Mucosa of descending colon (tissue), 3 donors: ENCODE measurements around the gene FARP1. TPM values are rescaled to one million over a fixed set of nuclear protein-coding genes. Genes with fewer than 3 reads are reported as not detected.

Experiments used
- ATAC-seq: fragments of 200-7000 bp; cut with Tn5 transposase; one replicate; pipeline ENCODE4 v1.9.1; 2020; ENCODE audit warnings: mild to moderate bottlenecking, moderate library complexity
- DNase-seq, 3 donors: peaks; one replicate each; pipeline ENCODE4 v3.0.0-alpha.2; 2020
- H3K36me3 ChIP-seq: fragments of 200-600 bp; one replicate; pipeline ENCODE4 v1.8.0; 2021; ENCODE audit warnings: low read depth, mild to moderate bottlenecking
- H3K4me1 ChIP-seq: fragments of 200-600 bp; one replicate; pipeline ENCODE4 v1.8.0; 2021; ENCODE audit warnings: low read depth, mild to moderate bottlenecking
- H3K4me3 ChIP-seq: fragments of 200-600 bp; one replicate; pipeline ENCODE4 v1.8.0; 2021; ENCODE audit warnings: mild to moderate bottlenecking
- H3K9me3 ChIP-seq: fragments of 200-600 bp; one replicate; pipeline ENCODE4 v1.8.0; 2021; ENCODE audit warnings: mild to moderate bottlenecking
- CTCF ChIP-seq: fragments of 200-600 bp; IDR thresholded peaks from one replicate; pipeline ENCODE4 v1.8.0; 2022; ENCODE audit warnings: antibody characterized with exemption, mild to moderate bottlenecking
- intact Hi-C, 2 donors: fragments of 100-400 bp; cut with DNase I in 1 of 2; cut with micrococcal nuclease in 1 of 2; formaldehyde crosslinking; loops; one replicate each; pipeline versions ENCODE4 v1.11.0 to v1.11.1; 2022; cut with DNase I, micrococcal nuclease
- total RNA-seq, 3 donors: library from RNA; stranded (reverse); fragmentation: NEBNext Ultra II Directional in 2 of 3; extraction: Animal tissue kit (Norgen Biotek cat#: 25700) in 2 of 3; gene quantifications; one replicate each; pipeline versions ENCODE4 v1.2.1 to v1.2.4, GENCODE V29; 2021 to 2023
- donor health status: DM: no; HTN: no; CAD: no; lungs with moderate emphysema.
- donor health status: DM: no; HTN: no; CAD: no.
- donor health status: DM: no; HTN: yes; CAD: no.

Gene FARP1
- total RNA-seq, 3 donors from 2014 or later = 44.4 to 111 (median 53.6) TPM

- H3K9me3 ChIP-seq = no peaks in the 10 kb centered on the region
- no peak for TF ChIP-seq CTCF
- intact Hi-C loops = no loop called here
- no peaks in the 10 kb centered on the region for H3K4me1 ChIP-seq
- no peaks in the 10 kb centered on the region for H3K36me3 ChIP-seq
- no peak overlapping the region for H3K4me3 ChIP-seq
- peak; percentile 21 for ATAC-seq
- DNase-seq = no peak
These were observed 247.3 kb downstream of the FARP1 start for GRCh38 chr13:98390086-98390715.

DNA sequence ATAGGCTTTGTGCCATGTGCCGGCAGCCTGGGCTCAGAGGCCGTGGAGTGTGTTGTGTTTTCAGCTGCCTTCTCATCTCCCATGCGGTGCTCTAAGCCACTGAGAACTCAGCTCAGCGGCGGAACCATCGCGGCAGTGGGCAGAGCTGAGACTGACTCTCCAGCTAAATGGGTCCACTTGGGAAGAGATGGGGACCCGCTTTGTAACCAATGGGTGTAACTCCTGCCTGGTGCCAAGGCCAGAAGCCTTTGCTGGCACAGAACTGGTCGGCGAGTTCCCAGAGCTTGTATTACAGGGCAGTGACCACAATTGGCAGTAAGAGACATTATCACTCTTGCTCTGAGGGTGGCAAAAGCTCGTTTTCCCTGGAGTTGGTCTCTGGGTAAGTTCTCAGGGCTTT is 251.0 kb downstream of the FARP1 start:
- ATAC-seq = no peak
- DNase-seq = no peak
- no peak for TF ChIP-seq CTCF
- Histone ChIP-seq H3K36me3 (no peaks in the 10 kb centered on the region), H3K4me1 (no peaks in the 10 kb centered on the region), H3K4me3 (no peak overlapping the region), H3K9me3 (no peaks in the 10 kb centered on the region)
- intact Hi-C loops = no loop called here

- Histone ChIP-seq H3K4me3 (no peak overlapping the region), H3K4me1 (no peaks in the 10 kb centered on the region), H3K9me3 (no peaks in the 10 kb centered on the region), H3K36me3 (no peaks in the 10 kb centered on the region)
- ATAC-seq (no peak), DNase-seq (no peak)
- intact Hi-C loops = no loop called here
- TF ChIP-seq CTCF = no peak
These were observed 252.1 kb downstream of the FARP1 start for GRCh38 chr13:98394820-98395510.

- DNase-seq (no peak), ATAC-seq (no peak)
- Histone ChIP-seq H3K4me3 (no peak overlapping the region), H3K36me3 (no peaks in the 10 kb centered on the region), H3K9me3 (no peaks in the 10 kb centered on the region), H3K4me1 (no peaks in the 10 kb centered on the region)
- intact Hi-C loops = no loop called here
- no peak for TF ChIP-seq CTCF
These were observed 253.3 kb downstream of the FARP1 start for GRCh38 chr13:98396071-98396710.

DNA sequence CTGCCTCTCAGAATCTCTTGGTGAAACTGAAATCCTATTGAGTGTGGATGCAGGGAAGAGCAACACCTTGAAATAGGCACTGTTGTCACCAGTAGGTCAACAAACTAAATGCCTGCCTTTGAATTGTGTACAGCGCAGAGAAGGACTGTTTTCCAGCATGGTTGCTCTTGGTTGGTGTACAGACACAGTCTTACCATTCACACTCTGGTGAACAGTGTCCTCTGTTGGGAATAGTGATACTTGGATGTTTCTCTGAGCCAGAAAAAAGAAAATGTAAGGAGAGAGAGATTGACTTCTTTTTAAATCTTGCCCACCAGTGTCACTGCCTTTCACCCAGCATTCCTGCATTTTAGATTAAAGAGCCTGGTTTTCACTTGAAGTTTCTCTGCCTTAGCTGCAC is 254.3 kb downstream of the FARP1 start:
- TF ChIP-seq CTCF = no peak
- no peak for ATAC-seq

More for the DNA sequence above, 254.3 kb downstream of the FARP1 start:
- no peak overlapping the region for H3K4me3 ChIP-seq
- H3K4me1 ChIP-seq = no peaks in the 10 kb centered on the region
- H3K36me3 ChIP-seq = no peaks in the 10 kb centered on the region
- no peaks in the 10 kb centered on the region for H3K9me3 ChIP-seq
- intact Hi-C loops = no loop called here
- no peak for DNase-seq
